ENCODE data around the gene MAN1C1. TPM values are rescaled to one million over a fixed set of nuclear protein-coding genes. Genes with fewer than 3 reads are reported as not detected.
A peak's percentile ranks its signal among the peaks of the same experiment; 100 is the strongest.

The MAN1C1 gene
- total RNA-seq, 1 donor from 2014 or later = 6.8 TPM

GRCh38 chr1:25618433-25618808 lies 1.8 kb downstream of the MAN1C1 start:
- H2AFZ ChIP-seq (replicated peaks) = no peak overlapping the region
- no peaks in the 10 kb centered on the region for H3K9me3 Mint-ChIP-seq

GRCh38 chr1:25619101-25619890 lies 2.7 kb downstream of the MAN1C1 start:
- no peak overlapping the region for H3K27ac Mint-ChIP-seq

More at GRCh38 chr1:25618433-25618808, 1.8 kb downstream of the MAN1C1 start:
- Histone ChIP-seq H3K27ac (no peak overlapping the region), H4K20me1 (ENCODE audit: low read depth) (peaks cover 8% of the 10 kb centered on the region), H3K4me1 (peaks cover 22% of the 10 kb centered on the region), H3K9me3 (ENCODE audit: low read depth) (no peaks in the 10 kb centered on the region), H3K79me2 (ENCODE audit: low read depth) (no peaks in the 10 kb centered on the region), H3K4me3 (peak overlapping the region; percentile 58), H3K36me3 (no peaks in the 10 kb centered on the region), H3K27me3 (peaks cover 48% of the 10 kb centered on the region), H3F3A (ENCODE audit: low read depth) (peaks cover 24% of the 10 kb centered on the region), H3K9ac (no peak overlapping the region), H3K4me2 (peak overlapping the region; percentile 98)
- DNase-seq (ENCODE audit: low spot score) = peak; percentile 25
- Mint-ChIP-seq H3K4me1 (peaks cover 30% of the 10 kb centered on the region), H3K4me3 (peak overlapping the region; percentile 86), H3K27ac (no peak overlapping the region), H3K27me3 (ENCODE audit: insufficient read depth, low read depth) (peaks cover 26% of the 10 kb centered on the region), H3K36me3 (no peaks in the 10 kb centered on the region)
- TF ChIP-seq CTCF (IDR thresholded peaks at IDR 0.05) (no peak), EZH2phosphoT487 (IDR thresholded peaks at IDR 0.05) (no peak), EZH2 (IDR thresholded peaks at IDR 0.05) (no peak)

GRCh38 chr1:25620211-25620610 lies 3.6 kb downstream of the MAN1C1 start:
- no peaks in the 10 kb centered on the region for H3K9me3 ChIP-seq (ENCODE audit: low read depth)

More at GRCh38 chr1:25619101-25619890, 2.7 kb downstream of the MAN1C1 start:
- H3K4me3 Mint-ChIP-seq = peak overlapping the region; percentile 86
- Histone ChIP-seq H3K79me2 (ENCODE audit: low read depth) (no peaks in the 10 kb centered on the region), H3K27ac (no peak overlapping the region), H3F3A (ENCODE audit: low read depth) (peaks cover 24% of the 10 kb centered on the region), H3K4me1 (peaks cover 22% of the 10 kb centered on the region), H3K9ac (no peak overlapping the region), H3K9me3 (ENCODE audit: low read depth) (no peaks in the 10 kb centered on the region), H2AFZ (replicated peaks) (peak overlapping the region; percentile 57), H4K20me1 (ENCODE audit: low read depth) (peaks cover 8% of the 10 kb centered on the region), H3K27me3 (peaks cover 39% of the 10 kb centered on the region), H3K36me3 (no peaks in the 10 kb centered on the region), H3K4me2 (peak overlapping the region; percentile 98), H3K4me3 (peak overlapping the region; percentile 7)
- no peaks in the 10 kb centered on the region for H3K36me3 Mint-ChIP-seq
- peak; percentile 89 for DNase-seq (ENCODE audit: low spot score)
- peaks cover 30% of the 10 kb centered on the region for H3K4me1 Mint-ChIP-seq
- peak; percentile 95 for TF ChIP-seq CTCF (IDR thresholded peaks at IDR 0.05)
- TF ChIP-seq EZH2 (IDR thresholded peaks at IDR 0.05) = no peak
- no peak for TF ChIP-seq EZH2phosphoT487 (IDR thresholded peaks at IDR 0.05)
- peaks cover 24% of the 10 kb centered on the region for H3K27me3 Mint-ChIP-seq (ENCODE audit: insufficient read depth, low read depth)
- H3K9me3 Mint-ChIP-seq = no peaks in the 10 kb centered on the region

More at GRCh38 chr1:25620211-25620610, 3.6 kb downstream of the MAN1C1 start:
- Histone ChIP-seq H3K4me1 (peaks cover 22% of the 10 kb centered on the region), H3K36me3 (no peaks in the 10 kb centered on the region), H4K20me1 (ENCODE audit: low read depth) (peaks cover 8% of the 10 kb centered on the region), H3K27me3 (peaks cover 30% of the 10 kb centered on the region), H3F3A (ENCODE audit: low read depth) (peaks cover 24% of the 10 kb centered on the region), H2AFZ (replicated peaks) (no peak overlapping the region), H3K4me3 (no peak overlapping the region), H3K27ac (no peak overlapping the region), H3K79me2 (ENCODE audit: low read depth) (no peaks in the 10 kb centered on the region), H3K4me2 (no peak overlapping the region), H3K9ac (no peak overlapping the region)
- Mint-ChIP-seq H3K4me1 (peaks cover 30% of the 10 kb centered on the region), H3K36me3 (no peaks in the 10 kb centered on the region), H3K27ac (no peak overlapping the region), H3K9me3 (no peaks in the 10 kb centered on the region), H3K27me3 (ENCODE audit: insufficient read depth, low read depth) (peaks cover 19% of the 10 kb centered on the region), H3K4me3 (peak overlapping the region; percentile 32)
- TF ChIP-seq EZH2 (IDR thresholded peaks at IDR 0.05) (no peak), CTCF (IDR thresholded peaks at IDR 0.05) (no peak), EZH2phosphoT487 (IDR thresholded peaks at IDR 0.05) (no peak)
- no peak for DNase-seq (ENCODE audit: low spot score)

All from neural progenitor cell (in vitro differentiated cells).